Keratinocyte (primary cell): ENCODE data around the gene LNPEP. TPM values are rescaled to one million over a fixed set of nuclear protein-coding genes. Genes with fewer than 3 reads are reported as not detected.

Experiments
- DNase-seq: peaks from one replicate; pipeline ENCODE4 v3.0.0-alpha.2; 2011; ENCODE audit warnings: low read depth, missing footprints, low spot score
- FAIRE-seq: peaks from 2 replicates; lab custom pipeline; 2011; peaks lifted over from hg19 to GRCh38; lab: Jason Lieb, UNC
- H2AFZ ChIP-seq: 2 replicates; pipeline ENCODE4 v1.6.0; 2012; ENCODE audit warnings: low read length, control low read depth, inconsistent platforms; ENCODE audit not compliant: control insufficient read depth
- H3K27ac ChIP-seq: 2 replicates; pipeline ENCODE4 v1.5.1; 2011; ENCODE audit warnings: low read length; ENCODE audit not compliant: control insufficient read depth, insufficient read depth
- H3K27me3 ChIP-seq: 3 replicates; pipeline ENCODE4 v1.6.0; 2011; ENCODE audit warnings: low read length; ENCODE audit not compliant: control insufficient read depth, insufficient read depth; ENCODE audit errors: extremely low read depth
- H3K36me3 ChIP-seq, 2 experiments: 2 replicates in 1 of 2; 3 replicates in 1 of 2; pipeline ENCODE4 v1.5.1; 2011; ENCODE audit warnings: low read length in 2 of 2, mild to moderate bottlenecking in 1 of 2; ENCODE audit not compliant: control insufficient read depth in 2 of 2, insufficient read depth in 2 of 2; ENCODE audit errors: extremely low read depth in 1 of 2
- H3K4me1 ChIP-seq: 3 replicates; pipeline ENCODE4 v1.5.1; 2011; ENCODE audit warnings: low read length; ENCODE audit not compliant: control insufficient read depth, insufficient read depth; ENCODE audit errors: extremely low read depth
- H3K4me2 ChIP-seq: 3 replicates; pipeline ENCODE4 v1.6.0; 2011; ENCODE audit warnings: low read depth, low read length; ENCODE audit not compliant: control insufficient read depth, insufficient read depth; ENCODE audit errors: extremely low read depth
- H3K4me3 ChIP-seq, 3 experiments: fragments of 200-600 bp in 1 of 3; sonication (generic) in 1 of 3; 2 replicates in 2 of 3; 3 replicates in 1 of 3; pipeline ENCODE4 v1.5.1; 2011 to 2016; ENCODE audit warnings: low read length in 3 of 3, mild to moderate bottlenecking in 3 of 3, control low read depth in 2 of 3, inconsistent platforms in 1 of 3, low read depth in 1 of 3, mixed read lengths in 1 of 3, mixed run types in 1 of 3, moderate library complexity in 1 of 3; ENCODE audit not compliant: control insufficient read depth in 2 of 3, insufficient read depth in 2 of 3; ENCODE audit errors: extremely low read depth in 1 of 3
- H3K79me2 ChIP-seq: 2 replicates; pipeline ENCODE4 v1.6.0; 2012; ENCODE audit warnings: low read length; ENCODE audit not compliant: control insufficient read depth, insufficient read depth
- H3K9ac ChIP-seq: 3 replicates; pipeline ENCODE4 v1.6.0; 2011; ENCODE audit warnings: low read length; ENCODE audit not compliant: control insufficient read depth, insufficient read depth; ENCODE audit errors: extremely low read depth
- H3K9me1 ChIP-seq: 3 replicates; pipeline ENCODE4 v1.6.0; 2011; ENCODE audit warnings: low read length; ENCODE audit not compliant: control insufficient read depth, insufficient read depth; ENCODE audit errors: extremely low read depth
- H3K9me3 ChIP-seq: 2 replicates; pipeline ENCODE4 v1.5.1; 2012; ENCODE audit warnings: low read depth, low read length; ENCODE audit not compliant: control insufficient read depth
- H4K20me1 ChIP-seq: 3 replicates; pipeline ENCODE4 v1.6.0; 2011; ENCODE audit warnings: low read length; ENCODE audit not compliant: control insufficient read depth, insufficient read depth; ENCODE audit errors: extremely low read depth
- CTCF ChIP-seq, 3 experiments: IDR thresholded peaks in 1 of 3; conservative IDR thresholded peaks in 1 of 3; optimal IDR thresholded peaks in 1 of 3; 2 replicates in 2 of 3; 3 replicates in 1 of 3; pipeline versions ENCODE3 to v1.5.1; 2011; ENCODE audit warnings: low read length in 3 of 3, mild to moderate bottlenecking in 3 of 3, moderate library complexity in 2 of 3, control low read depth in 1 of 3, inconsistent platforms in 1 of 3; ENCODE audit not compliant: insufficient read depth in 2 of 3; ENCODE audit errors: extremely low read depth in 1 of 3
- EZH2 ChIP-seq: IDR thresholded peaks from one replicate; pipeline ENCODE4 v1.6.1; 2012; ENCODE audit warnings: inconsistent platforms, mild to moderate bottlenecking, low read length, moderate library complexity
- dilution Hi-C: fragments of 300-500 bp; cut with MboI; formaldehyde crosslinking; loops from one replicate; pipeline ENCODE4 v1.7.0; 2020; ENCODE audit warnings: low sequenced_read_pairs; ENCODE audit not compliant: extremely low pct_ligation_motif_present
- polyA plus RNA-seq, 5 experiments: library from polyadenylated mRNA; depleted of rRNA in 3 of 5; stranded (reverse) in 3 of 5; stranded (forward) in 1 of 5; unstranded in 1 of 5; fragments of >200 nt; gene quantifications; 1 replicate in 1 of 5; 2 replicates in 3 of 5; 3 replicates in 1 of 5; pipeline versions ENCODE4 v1.2.1 to v1.2.3, GENCODE V29; 2011 to 2012; ENCODE audit warnings: missing spikeins in 2 of 5, low read depth in 1 of 5, low replicate concordance in 1 of 5

Gene LNPEP
- polyA plus RNA-seq, 1 donor (not counting 4 experiments of a cell fraction or from before 2014, with no cell fraction given): 26.6 TPM

- no peaks in the 10 kb centered on the region for H3K9me3 ChIP-seq
- peaks cover 9% of the 10 kb centered on the region for H3K4me1 ChIP-seq
- dilution Hi-C loops: no loop called here
- H3K9me1 ChIP-seq: no peaks in the 10 kb centered on the region
- H3K27me3 ChIP-seq: no peaks in the 10 kb centered on the region
- H3K79me2 ChIP-seq: no peaks in the 10 kb centered on the region
- H3K9ac ChIP-seq: no peak overlapping the region
- H3K27ac ChIP-seq: no peak overlapping the region
- H3K36me3 ChIP-seq: peaks cover 2 to 4% of the 10 kb centered on the region in 2 experiments
- no peak for DNase-seq
- no peak overlapping the region for H2AFZ ChIP-seq
- FAIRE-seq: no peak
- no peak for TF ChIP-seq EZH2
- TF ChIP-seq CTCF (optimal IDR thresholded peaks at IDR 0.05 in 1 of 3, IDR thresholded peaks at IDR 0.05 in 1 of 3, conservative IDR thresholded peaks at IDR 0.05 in 1 of 3; ENCODE audit: extremely low read depth in 1 of 3, insufficient read depth in 2 of 3, low read length in 3 of 3): no peak
- H3K4me3 ChIP-seq: no peak overlapping the region
- no peak overlapping the region for H3K4me2 ChIP-seq
- H4K20me1 ChIP-seq: no peaks in the 10 kb centered on the region
These were observed 39.6 kb upstream of the LNPEP start for GRCh38 chr5:96896276-96896675.

DNA sequence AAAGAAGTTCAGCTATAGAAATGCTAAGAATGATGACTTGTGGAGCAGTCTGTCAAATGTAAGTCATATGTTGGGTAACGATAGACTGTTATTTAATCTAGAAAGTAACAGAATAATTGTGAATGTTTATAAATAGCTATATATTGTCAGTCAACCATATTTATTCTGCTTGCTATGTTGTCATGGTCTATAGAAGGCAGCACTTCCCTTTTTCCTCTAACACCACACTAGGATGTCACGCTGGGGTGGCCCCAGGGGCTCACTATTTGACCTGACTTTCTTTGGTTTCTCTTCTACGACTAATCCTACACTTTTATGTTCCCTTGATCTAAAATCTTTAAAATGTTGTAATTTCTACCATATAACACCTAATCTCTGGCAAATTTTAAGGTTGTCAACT, 39.1 kb upstream of the LNPEP start:
- no peak overlapping the region for H3K4me3 ChIP-seq
- no peaks in the 10 kb centered on the region for H3K27me3 ChIP-seq
- H3K79me2 ChIP-seq: no peaks in the 10 kb centered on the region
- TF ChIP-seq CTCF (optimal IDR thresholded peaks at IDR 0.05 in 1 of 3, IDR thresholded peaks at IDR 0.05 in 1 of 3, conservative IDR thresholded peaks at IDR 0.05 in 1 of 3; ENCODE audit: extremely low read depth in 1 of 3, insufficient read depth in 2 of 3, low read length in 3 of 3): no peak
- TF ChIP-seq EZH2: no peak
- H3K4me1 ChIP-seq: peaks cover 9% of the 10 kb centered on the region
- H3K9me1 ChIP-seq: no peaks in the 10 kb centered on the region
- DNase-seq (no peak), FAIRE-seq (no peak)
- H3K27ac ChIP-seq: no peak overlapping the region
- H2AFZ ChIP-seq: no peak overlapping the region
- H3K9me3 ChIP-seq: no peaks in the 10 kb centered on the region
- no peak overlapping the region for H3K9ac ChIP-seq
- H3K4me2 ChIP-seq: no peak overlapping the region
- dilution Hi-C loops: no loop called here
- no peaks in the 10 kb centered on the region for H4K20me1 ChIP-seq
- peaks cover 3 to 4% of the 10 kb centered on the region in 2 experiments for H3K36me3 ChIP-seq
